ENCODE data around the gene CHRNA10.
"Not testable (repeated sequence)": the region's sequence is repeated elsewhere in the genome, so short reads cannot be mapped to it uniquely, and the experiment has no call there.

The CHRNA10 gene

GRCh38 chr11:3664032-3664630, 7.1 kb downstream of the CHRNA10 start:
- DNase-seq, result no peak

GRCh38 chr11:3662856-3663255, 8.3 kb downstream of the CHRNA10 start:
- DNase-seq, result no peak

- DNase-seq, result no peak
These were observed 10.2 kb downstream of the CHRNA10 start for GRCh38 chr11:3660960-3661359.

- no peak for DNase-seq
These were observed 11.3 kb downstream of the CHRNA10 start for GRCh38 chr11:3659595-3660515.

- DNase-seq, result no peak
These were observed 12.9 kb downstream of the CHRNA10 start for GRCh38 chr11:3658252-3658651.

DNA sequence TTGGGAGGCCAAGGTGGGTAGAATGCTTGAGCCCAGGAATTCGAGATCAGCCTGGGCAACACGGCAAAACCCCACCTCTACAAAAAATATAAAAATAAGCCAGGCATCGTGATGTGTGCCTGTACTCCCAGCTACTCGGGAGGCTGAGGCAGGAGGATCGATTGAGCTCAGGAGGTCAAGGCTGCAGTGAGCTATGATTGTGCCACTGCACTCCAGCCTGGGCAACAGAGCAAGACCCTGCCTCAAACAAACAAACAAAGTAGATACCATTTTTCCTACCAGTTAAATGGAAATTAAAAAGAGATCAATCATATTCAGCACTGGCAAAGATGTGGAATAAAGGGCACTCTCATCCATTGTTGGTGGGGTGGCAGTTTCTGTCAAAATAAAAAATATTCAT, 13.9 kb downstream of the CHRNA10 start:
- DNase-seq, result not testable (repeated sequence)

DNA sequence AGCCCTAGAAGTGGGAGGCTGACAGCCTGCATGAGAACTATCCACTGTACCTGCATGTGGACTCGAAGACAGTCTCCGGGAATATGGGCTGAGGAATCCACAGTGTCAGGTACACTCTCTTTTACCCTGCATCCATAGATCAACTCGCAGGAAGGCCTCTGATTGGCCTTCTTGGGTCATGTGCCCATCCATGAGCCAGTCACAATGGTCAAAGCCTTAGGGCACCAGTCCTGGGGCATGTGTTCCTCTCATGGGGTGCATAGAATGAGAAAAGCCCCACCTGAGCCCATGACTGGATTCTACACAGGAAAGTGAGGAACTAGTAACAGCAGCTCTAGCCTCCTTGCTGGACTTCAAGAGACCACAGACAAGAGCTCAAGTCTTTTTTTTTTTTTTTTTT, 15.6 kb downstream of the CHRNA10 start:
- no peak for DNase-seq

- DNase-seq, result not testable (repeated sequence)
These were observed 18.7 kb downstream of the CHRNA10 start for GRCh38 chr11:3652514-3652913.

- DNase-seq, result not testable (repeated sequence)
These were observed 21.8 kb downstream of the CHRNA10 start for GRCh38 chr11:3649374-3649773.

- not testable (repeated sequence) for DNase-seq
These were observed 22.3 kb downstream of the CHRNA10 start for GRCh38 chr11:3648843-3649242.

- DNase-seq, result no peak
These were observed 25.6 kb downstream of the CHRNA10 start for GRCh38 chr11:3645552-3645951.

GRCh38 chr11:3644817-3645235, 26.4 kb downstream of the CHRNA10 start, which contains the start of gene ART1:
TSS of gene ART1 (plus strand) at chr11:3645128. CDS start at chr11:3659214, 14,086 bp downstream.
- no peak for DNase-seq

DNA sequence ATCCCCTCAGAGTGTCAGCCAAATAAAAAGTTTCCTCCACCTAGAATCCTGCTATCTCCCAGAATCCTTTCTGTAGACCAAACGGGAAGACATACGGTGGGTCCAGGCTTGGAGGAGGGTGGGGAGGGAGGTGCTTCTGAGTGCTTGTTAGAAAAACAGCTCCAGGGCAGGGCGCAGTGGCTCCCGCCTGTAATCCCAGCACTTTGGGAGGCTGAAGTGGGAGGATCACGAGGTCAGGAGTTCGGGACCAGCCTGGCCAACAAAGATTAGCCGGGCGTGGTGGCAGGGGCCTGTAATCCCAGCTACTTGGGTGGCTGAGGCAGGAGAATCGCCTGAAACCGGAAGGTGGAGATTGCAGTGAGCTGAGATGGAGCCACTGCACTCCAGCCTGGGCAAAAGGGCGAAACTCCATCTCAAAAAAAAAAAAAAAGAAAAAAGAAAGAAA, 28.1 kb downstream of the CHRNA10 start:
- DNase-seq, result not testable (repeated sequence)

DNA sequence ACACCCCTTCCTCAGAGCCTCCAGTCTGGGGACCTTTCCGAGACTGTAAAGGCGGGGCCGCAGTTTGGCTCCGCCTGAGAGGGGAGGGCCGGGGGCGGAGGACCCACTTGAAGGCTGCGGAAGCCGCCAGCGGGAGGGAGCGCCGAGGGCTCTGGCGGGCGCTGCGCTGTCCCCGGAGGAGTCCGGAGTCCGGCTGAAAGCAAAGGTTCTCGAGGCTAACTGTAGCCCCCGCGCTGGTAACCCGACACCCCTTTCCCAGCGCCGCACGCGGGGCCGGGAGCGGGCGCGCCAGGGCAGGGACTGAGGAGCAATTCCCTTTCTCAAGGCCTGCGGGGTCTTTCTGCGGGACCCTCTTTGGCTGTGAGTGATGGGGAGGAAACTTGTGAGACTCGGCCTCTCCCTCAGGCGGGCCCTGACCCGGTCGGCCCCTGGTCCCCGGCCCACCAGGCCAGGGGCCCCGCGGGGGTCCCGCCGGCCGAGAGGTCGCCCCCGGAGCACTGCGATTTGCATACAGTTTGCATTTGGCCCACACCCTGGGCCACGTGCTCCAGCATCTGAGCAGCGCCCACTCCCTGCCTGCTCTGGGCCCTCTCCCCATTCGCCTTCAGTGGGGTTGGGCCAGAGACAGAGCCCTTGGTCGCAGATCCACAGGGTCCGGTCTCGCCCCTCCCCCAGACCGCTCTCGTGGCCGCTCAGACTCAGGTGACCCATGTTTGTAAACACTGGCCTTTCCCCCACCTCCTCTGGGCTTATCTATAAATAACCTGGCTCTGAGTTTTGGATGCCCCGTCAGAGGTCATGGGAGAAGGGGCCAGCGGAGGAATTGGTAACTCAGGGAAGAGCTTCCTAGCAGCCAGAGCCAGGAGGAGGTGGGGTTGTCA, 28.9 kb downstream of the CHRNA10 start:
- DNase-seq, result no peak

DNA sequence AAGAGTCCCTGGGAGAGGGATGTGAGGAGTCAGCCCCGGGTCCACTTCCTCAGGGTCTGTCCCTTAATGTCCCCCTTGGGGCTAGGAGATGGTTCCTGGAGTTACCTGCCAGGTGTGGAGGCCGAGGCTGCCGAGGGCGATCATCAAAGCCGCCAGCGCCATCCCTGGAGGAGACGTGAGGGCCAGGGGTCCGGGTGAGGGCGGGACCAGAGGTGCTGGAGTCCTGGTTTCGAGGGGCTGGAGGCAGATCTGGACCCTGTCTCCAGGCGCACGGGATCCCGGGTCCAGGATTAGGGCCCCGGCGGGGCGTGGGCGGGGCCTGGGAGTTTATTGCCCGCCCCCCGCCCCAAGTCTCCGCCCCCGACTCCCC, 29.5 kb downstream of the CHRNA10 start, which contains the start of gene ART5:
Gene ART5 (minus strand): TSS at position 292 of the 370 bp plus-strand sequence. CDS start 130 bp downstream, at position 162.
- no peak for DNase-seq

DNA sequence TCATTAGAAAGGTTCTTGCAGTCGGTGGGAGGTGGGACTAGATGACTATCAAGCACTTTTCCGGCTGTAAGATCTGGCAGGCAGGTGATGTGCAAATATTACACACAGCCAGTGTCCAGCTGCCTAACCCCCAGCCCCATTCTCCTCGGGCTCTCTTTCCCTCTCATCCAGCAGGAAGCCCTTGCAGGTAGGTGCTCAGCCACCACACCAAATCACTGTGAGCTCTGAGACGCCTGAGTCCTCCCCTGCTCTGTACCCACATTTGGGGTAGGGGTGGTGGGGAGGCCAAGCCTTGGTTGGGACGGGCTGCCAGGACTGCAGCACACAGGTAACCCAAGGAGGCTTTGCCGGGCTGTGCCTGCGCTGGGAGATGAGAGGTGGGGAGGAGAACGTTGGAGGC, 30.0 kb downstream of the CHRNA10 start:
- no peak for DNase-seq

- DNase-seq, result no peak
These were observed 31.3 kb downstream of the CHRNA10 start for GRCh38 chr11:3639841-3640240.

GRCh38 chr11:3638513-3638912, 32.7 kb downstream of the CHRNA10 start:
- no peak for DNase-seq

DNA sequence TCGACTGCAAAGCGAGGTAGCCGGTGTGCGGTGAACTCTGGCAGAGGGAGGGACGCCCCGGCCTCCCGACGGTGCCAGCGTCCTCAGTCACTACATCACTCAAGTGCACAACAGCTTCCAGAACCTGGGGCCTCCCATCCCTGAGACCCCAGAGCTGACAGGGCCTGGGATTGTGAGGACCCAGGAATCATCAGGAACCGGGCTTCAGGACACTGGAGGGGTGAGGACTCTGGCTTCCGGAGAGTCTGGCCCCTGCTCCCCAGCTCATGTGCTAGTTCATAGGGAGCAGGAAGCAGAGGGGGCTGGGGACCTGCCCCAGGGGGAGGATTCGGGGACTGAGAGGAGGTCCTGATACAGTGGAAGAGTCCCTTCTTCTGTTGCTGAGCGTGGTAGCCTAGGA, 34.0 kb downstream of the CHRNA10 start:
- no peak for DNase-seq

GRCh38 chr11:3635641-3636375, 35.4 kb downstream of the CHRNA10 start:
- no peak for DNase-seq

DNA sequence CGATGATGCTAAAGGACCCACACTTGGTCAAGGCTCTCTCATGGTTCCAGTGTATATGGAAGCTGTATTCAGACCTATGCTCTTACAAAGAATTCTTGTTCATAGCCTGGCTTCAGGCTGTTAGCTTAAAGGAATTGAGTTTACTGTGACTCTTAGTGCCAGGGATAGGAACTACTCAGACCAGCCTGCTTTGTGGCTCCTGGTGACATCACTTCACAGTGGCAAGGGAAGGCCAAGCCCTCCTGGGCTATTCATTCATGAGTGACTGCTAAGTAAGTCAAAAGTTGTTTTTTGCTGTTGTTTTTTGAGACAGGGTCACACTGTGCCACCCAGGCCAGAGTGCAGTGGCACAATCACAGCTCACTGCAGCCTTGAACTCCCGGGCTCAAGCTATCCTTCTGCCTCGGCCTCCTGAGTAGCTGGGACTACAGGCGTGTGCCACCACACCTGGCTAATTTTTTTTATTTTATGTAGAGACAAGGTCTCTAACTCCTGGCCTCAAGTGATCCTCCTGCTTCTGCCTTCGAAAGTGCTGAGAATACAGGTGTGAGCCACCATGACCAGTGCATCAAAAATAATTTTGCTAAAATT, 39.0 kb downstream of the CHRNA10 start:
- no peak for DNase-seq

GRCh38 chr11:3631331-3631730, 39.9 kb downstream of the CHRNA10 start:
- DNase-seq, result no peak

Measured in GDM1 (cell line).